Keratinocyte (primary cell): ENCODE data around the gene ABLIM2. TPM values are rescaled to one million over a fixed set of nuclear protein-coding genes. Genes with fewer than 3 reads are reported as not detected.

Experiments
- DNase-seq: peaks from one replicate; pipeline ENCODE4 v3.0.0-alpha.2; 2011; ENCODE audit warnings: low read depth, missing footprints, low spot score
- FAIRE-seq: peaks from 2 replicates; lab custom pipeline; 2011; peaks lifted over from hg19 to GRCh38; lab: Jason Lieb, UNC
- H2AFZ ChIP-seq: 2 replicates; pipeline ENCODE4 v1.6.0; 2012; ENCODE audit warnings: low read length, control low read depth, inconsistent platforms; ENCODE audit not compliant: control insufficient read depth
- H3K27ac ChIP-seq: 2 replicates; pipeline ENCODE4 v1.5.1; 2011; ENCODE audit warnings: low read length; ENCODE audit not compliant: control insufficient read depth, insufficient read depth
- H3K27me3 ChIP-seq: 3 replicates; pipeline ENCODE4 v1.6.0; 2011; ENCODE audit warnings: low read length; ENCODE audit not compliant: control insufficient read depth, insufficient read depth; ENCODE audit errors: extremely low read depth
- H3K36me3 ChIP-seq, 2 experiments: 2 replicates in 1 of 2; 3 replicates in 1 of 2; pipeline ENCODE4 v1.5.1; 2011; ENCODE audit warnings: low read length in 2 of 2, mild to moderate bottlenecking in 1 of 2; ENCODE audit not compliant: control insufficient read depth in 2 of 2, insufficient read depth in 2 of 2; ENCODE audit errors: extremely low read depth in 1 of 2
- H3K4me1 ChIP-seq: 3 replicates; pipeline ENCODE4 v1.5.1; 2011; ENCODE audit warnings: low read length; ENCODE audit not compliant: control insufficient read depth, insufficient read depth; ENCODE audit errors: extremely low read depth
- H3K4me2 ChIP-seq: 3 replicates; pipeline ENCODE4 v1.6.0; 2011; ENCODE audit warnings: low read depth, low read length; ENCODE audit not compliant: control insufficient read depth, insufficient read depth; ENCODE audit errors: extremely low read depth
- H3K4me3 ChIP-seq, 3 experiments: fragments of 200-600 bp in 1 of 3; sonication (generic) in 1 of 3; 2 replicates in 2 of 3; 3 replicates in 1 of 3; pipeline ENCODE4 v1.5.1; 2011 to 2016; ENCODE audit warnings: low read length in 3 of 3, mild to moderate bottlenecking in 3 of 3, control low read depth in 2 of 3, inconsistent platforms in 1 of 3, low read depth in 1 of 3, mixed read lengths in 1 of 3, mixed run types in 1 of 3, moderate library complexity in 1 of 3; ENCODE audit not compliant: control insufficient read depth in 2 of 3, insufficient read depth in 2 of 3; ENCODE audit errors: extremely low read depth in 1 of 3
- H3K79me2 ChIP-seq: 2 replicates; pipeline ENCODE4 v1.6.0; 2012; ENCODE audit warnings: low read length; ENCODE audit not compliant: control insufficient read depth, insufficient read depth
- H3K9ac ChIP-seq: 3 replicates; pipeline ENCODE4 v1.6.0; 2011; ENCODE audit warnings: low read length; ENCODE audit not compliant: control insufficient read depth, insufficient read depth; ENCODE audit errors: extremely low read depth
- H3K9me1 ChIP-seq: 3 replicates; pipeline ENCODE4 v1.6.0; 2011; ENCODE audit warnings: low read length; ENCODE audit not compliant: control insufficient read depth, insufficient read depth; ENCODE audit errors: extremely low read depth
- H3K9me3 ChIP-seq: 2 replicates; pipeline ENCODE4 v1.5.1; 2012; ENCODE audit warnings: low read depth, low read length; ENCODE audit not compliant: control insufficient read depth
- H4K20me1 ChIP-seq: 3 replicates; pipeline ENCODE4 v1.6.0; 2011; ENCODE audit warnings: low read length; ENCODE audit not compliant: control insufficient read depth, insufficient read depth; ENCODE audit errors: extremely low read depth
- EZH2 ChIP-seq: IDR thresholded peaks from one replicate; pipeline ENCODE4 v1.6.1; 2012; ENCODE audit warnings: inconsistent platforms, mild to moderate bottlenecking, low read length, moderate library complexity
- dilution Hi-C: fragments of 300-500 bp; cut with MboI; formaldehyde crosslinking; loops from one replicate; pipeline ENCODE4 v1.7.0; 2020; ENCODE audit warnings: low sequenced_read_pairs; ENCODE audit not compliant: extremely low pct_ligation_motif_present
- polyA plus RNA-seq, 5 experiments: library from polyadenylated mRNA; depleted of rRNA in 3 of 5; stranded (reverse) in 3 of 5; stranded (forward) in 1 of 5; unstranded in 1 of 5; fragments of >200 nt; gene quantifications; 1 replicate in 1 of 5; 2 replicates in 3 of 5; 3 replicates in 1 of 5; pipeline versions ENCODE4 v1.2.1 to v1.2.3, GENCODE V29; 2011 to 2012; ENCODE audit warnings: missing spikeins in 2 of 5, low read depth in 1 of 5, low replicate concordance in 1 of 5
- TF ChIP-seq, protein P1 (sequence below), 3 experiments: IDR thresholded peaks in 1 of 3; conservative IDR thresholded peaks in 1 of 3; optimal IDR thresholded peaks in 1 of 3; 2 replicates in 2 of 3; 3 replicates in 1 of 3; pipeline versions ENCODE3 to v1.5.1; 2011; ENCODE audit warnings: low read length in 3 of 3, mild to moderate bottlenecking in 3 of 3, moderate library complexity in 2 of 3, control low read depth in 1 of 3, inconsistent platforms in 1 of 3; ENCODE audit not compliant: insufficient read depth in 2 of 3; ENCODE audit errors: extremely low read depth in 1 of 3

The ABLIM2 gene
- polyA plus RNA-seq, 1 donor (not counting 4 experiments of a cell fraction or from before 2014, with no cell fraction given), result 0.94 TPM

DNA sequence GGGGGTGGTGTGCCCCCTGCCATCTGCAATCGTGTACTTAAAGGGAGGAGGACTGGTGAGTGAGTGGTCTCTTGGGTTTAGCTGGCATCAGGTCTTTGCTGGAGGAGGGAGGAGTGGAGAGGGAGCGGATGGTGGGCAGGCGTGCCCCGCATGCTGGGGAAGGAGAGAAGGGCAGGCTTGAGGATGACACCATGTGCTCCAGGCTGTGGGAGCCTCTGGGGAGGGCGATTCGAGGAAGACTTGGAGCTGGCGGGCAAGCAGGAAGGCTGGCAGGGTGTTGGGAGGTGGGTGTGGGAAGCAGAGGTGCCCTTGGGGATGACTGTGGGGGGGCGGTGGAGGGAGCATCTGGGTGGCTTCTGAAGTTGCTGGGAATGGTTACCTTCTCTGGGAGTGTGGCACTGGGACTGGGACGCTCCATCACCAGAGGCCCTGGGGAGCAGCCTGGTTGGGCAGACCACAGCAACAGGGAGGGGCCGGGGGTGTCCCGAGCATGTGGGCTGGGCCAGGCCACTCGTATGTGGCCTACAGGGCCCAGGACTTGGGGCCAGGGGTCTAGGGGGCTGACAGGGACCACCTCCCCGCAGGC is 188.2 kb downstream of the ABLIM2 start:
- H3K4me1 ChIP-seq, result peaks cover 60% of the 10 kb centered on the region
- no peaks in the 10 kb centered on the region for H3K36me3 ChIP-seq
- no peak for DNase-seq
- peak overlapping the region; percentile 72 for H3K9ac ChIP-seq
- H3K9me1 ChIP-seq, result no peaks in the 10 kb centered on the region
- TF ChIP-seq, protein P1, sequence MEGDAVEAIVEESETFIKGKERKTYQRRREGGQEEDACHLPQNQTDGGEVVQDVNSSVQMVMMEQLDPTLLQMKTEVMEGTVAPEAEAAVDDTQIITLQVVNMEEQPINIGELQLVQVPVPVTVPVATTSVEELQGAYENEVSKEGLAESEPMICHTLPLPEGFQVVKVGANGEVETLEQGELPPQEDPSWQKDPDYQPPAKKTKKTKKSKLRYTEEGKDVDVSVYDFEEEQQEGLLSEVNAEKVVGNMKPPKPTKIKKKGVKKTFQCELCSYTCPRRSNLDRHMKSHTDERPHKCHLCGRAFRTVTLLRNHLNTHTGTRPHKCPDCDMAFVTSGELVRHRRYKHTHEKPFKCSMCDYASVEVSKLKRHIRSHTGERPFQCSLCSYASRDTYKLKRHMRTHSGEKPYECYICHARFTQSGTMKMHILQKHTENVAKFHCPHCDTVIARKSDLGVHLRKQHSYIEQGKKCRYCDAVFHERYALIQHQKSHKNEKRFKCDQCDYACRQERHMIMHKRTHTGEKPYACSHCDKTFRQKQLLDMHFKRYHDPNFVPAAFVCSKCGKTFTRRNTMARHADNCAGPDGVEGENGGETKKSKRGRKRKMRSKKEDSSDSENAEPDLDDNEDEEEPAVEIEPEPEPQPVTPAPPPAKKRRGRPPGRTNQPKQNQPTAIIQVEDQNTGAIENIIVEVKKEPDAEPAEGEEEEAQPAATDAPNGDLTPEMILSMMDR (optimal IDR thresholded peaks at IDR 0.05 in 1 of 3, IDR thresholded peaks at IDR 0.05 in 1 of 3, conservative IDR thresholded peaks at IDR 0.05 in 1 of 3; ENCODE audit: extremely low read depth in 1 of 3, insufficient read depth in 2 of 3, low read length in 3 of 3), result no peak
- no peak for TF ChIP-seq EZH2
- no peaks in the 10 kb centered on the region for H3K27me3 ChIP-seq
- peak overlapping the region; percentile 8 to 38 (median 32) for H3K4me3 ChIP-seq
- H4K20me1 ChIP-seq, result no peaks in the 10 kb centered on the region
- H3K4me2 ChIP-seq, result peak overlapping the region; percentile 78
- peak overlapping the region; percentile 83 for H2AFZ ChIP-seq
- no peaks in the 10 kb centered on the region for H3K79me2 ChIP-seq
- no peak for FAIRE-seq
- dilution Hi-C loops, result no loop called here
- peak overlapping the region; percentile 92 for H3K27ac ChIP-seq
- no peaks in the 10 kb centered on the region for H3K9me3 ChIP-seq

DNA sequence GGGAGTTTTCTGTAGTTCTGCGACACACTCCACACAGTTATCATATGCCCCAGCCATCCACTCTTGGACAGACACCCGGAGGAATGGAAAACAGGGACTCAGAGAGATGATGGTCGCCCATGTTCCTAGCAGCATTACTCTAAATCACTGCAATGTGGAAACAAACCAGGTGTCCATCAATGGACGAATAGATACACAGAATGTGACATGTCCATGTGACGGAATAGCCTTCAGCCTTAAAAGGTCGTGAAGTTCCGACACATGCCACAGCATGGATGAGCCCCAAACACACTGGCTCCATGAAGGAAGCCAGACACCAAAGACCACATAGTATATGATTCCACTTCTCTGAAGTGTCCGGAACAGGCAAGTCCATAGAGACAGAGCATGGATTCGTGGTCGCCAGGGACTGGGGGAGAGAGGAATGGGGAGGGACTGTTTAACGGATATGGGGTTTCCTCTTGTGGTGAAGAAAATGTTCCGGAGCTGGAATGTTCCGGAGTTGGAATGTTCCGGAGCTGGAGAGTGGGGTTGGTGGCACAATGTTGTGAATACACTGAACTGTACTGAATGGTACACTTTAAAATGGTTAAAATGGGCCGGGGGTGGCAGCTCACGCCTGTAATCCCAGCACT is 190.2 kb downstream of the ABLIM2 start:
- no peak overlapping the region for H3K4me3 ChIP-seq
- H3K9me1 ChIP-seq, result no peaks in the 10 kb centered on the region
- H3K4me1 ChIP-seq, result peaks cover 64% of the 10 kb centered on the region
- H3K36me3 ChIP-seq, result no peaks in the 10 kb centered on the region
- H4K20me1 ChIP-seq, result no peaks in the 10 kb centered on the region
- TF ChIP-seq, protein P1 (optimal IDR thresholded peaks at IDR 0.05 in 1 of 3, IDR thresholded peaks at IDR 0.05 in 1 of 3, conservative IDR thresholded peaks at IDR 0.05 in 1 of 3; ENCODE audit: extremely low read depth in 1 of 3, insufficient read depth in 2 of 3, low read length in 3 of 3), result no peak
- no peak for TF ChIP-seq EZH2
- H3K79me2 ChIP-seq, result no peaks in the 10 kb centered on the region
- dilution Hi-C loops, result no loop called here
- no peak overlapping the region for H3K4me2 ChIP-seq
- H2AFZ ChIP-seq, result no peak overlapping the region
- FAIRE-seq (peak; percentile 65), DNase-seq (no peak)
- H3K27me3 ChIP-seq, result no peaks in the 10 kb centered on the region
- no peak overlapping the region for H3K27ac ChIP-seq
- no peaks in the 10 kb centered on the region for H3K9me3 ChIP-seq
- H3K9ac ChIP-seq, result no peak overlapping the region
